Measurements from ENCODE around the gene PRPS2. TPM values are rescaled to one million over a fixed set of nuclear protein-coding genes. Genes with fewer than 3 reads are reported as not detected.

PRPS2 gene
- total and polyA plus RNA-seq, 2 of the 8 experiments (the other 6 are each of a cell fraction or from before 2014, with no cell fraction given) = 11.8 to 31.4 TPM

DNA sequence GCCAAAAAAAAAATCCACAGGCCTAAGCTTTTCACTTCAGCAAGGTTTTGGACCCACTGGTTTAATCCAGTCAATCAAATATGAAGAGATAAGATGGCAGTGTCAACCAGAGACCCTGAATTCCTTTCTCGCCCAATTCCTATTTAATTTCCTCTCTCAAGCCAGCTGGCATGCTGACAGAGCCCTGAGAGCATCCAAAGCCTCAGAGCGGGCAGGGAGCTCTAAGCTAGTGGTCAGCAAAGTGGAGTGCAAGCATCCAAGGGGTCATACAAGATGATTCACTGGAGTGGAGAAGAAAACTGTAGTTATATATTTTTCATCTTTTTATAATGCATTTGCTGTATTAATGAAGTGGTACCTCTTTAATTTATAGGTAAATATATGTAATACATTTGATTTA is 37.8 kb upstream of the PRPS2 start:
- no peak overlapping the region for H3K27ac ChIP-seq (ENCODE audit: low read depth, low read length)
- H4K91ac ChIP-seq (replicated peaks; ENCODE audit: insufficient read length, low read length) = no peak overlapping the region
- no peak overlapping the region for H2AK5ac ChIP-seq (ENCODE audit: low read depth, low read length)
- no peak overlapping the region for H3K23ac ChIP-seq (ENCODE audit: insufficient read length)
- no peak overlapping the region for H3K56ac ChIP-seq (replicated peaks; ENCODE audit: insufficient read length, low read depth, low read length)
- H2BK20ac ChIP-seq (ENCODE audit: low read length) = no peak overlapping the region
- H2BK120ac ChIP-seq (replicated peaks; ENCODE audit: low read depth, low read length) = no peak overlapping the region
- no peaks in the 10 kb centered on the region for H3K23me2 ChIP-seq (ENCODE audit: low read depth, low read length)
- no peaks in the 10 kb centered on the region for H3K9me3 ChIP-seq (ENCODE audit: insufficient read depth in 2 of 2, low read depth in 1 of 2, low read length in 1 of 2)
- FAIRE-seq (no peak), DNase-seq (ENCODE audit: low read depth in 1 of 2, low spot score in 2 of 2) (no peak)
- no peaks in the 10 kb centered on the region for H3K4me1 ChIP-seq (replicated peaks in 1 of 4; ENCODE audit: control insufficient read depth in 3 of 4, insufficient read depth in 4 of 4, low read length in 3 of 4)
- CTCF ChIA-PET (ENCODE audit: partially characterized antibody) = interaction anchor here (3.4 kb wide), 1 partner anchor 17 kb away, joined by 21 read pairs; no protein-coding TSS in a partner anchor
- no peaks in the 10 kb centered on the region for H3K36me3 ChIP-seq (ENCODE audit: control insufficient read depth in 2 of 4, insufficient read depth in 4 of 4, low read length in 3 of 4)
- H2BK5ac ChIP-seq (ENCODE audit: low read depth, low read length) = no peak overlapping the region
- H4K8ac ChIP-seq (ENCODE audit: extremely low read depth, insufficient read depth, low read length) = no peak overlapping the region
- POLR2A ChIA-PET (ENCODE audit: partially characterized antibody) = no interaction called here
- H3K4me3 ChIP-seq (ENCODE audit: extremely low read depth in 1 of 4, insufficient read depth in 2 of 4, low read depth in 3 of 4, low read length in 4 of 4) = no peak overlapping the region
- H3K27me3 ChIP-seq (replicated peaks in 1 of 4; ENCODE audit: control insufficient read depth in 3 of 4, extremely low read depth in 1 of 4, insufficient read depth in 3 of 4, low read length in 3 of 4) = no peaks in the 10 kb centered on the region
- no peak overlapping the region for H3K4me2 ChIP-seq (ENCODE audit: insufficient read depth in 1 of 2, low read depth in 2 of 2, low read length in 2 of 2)
- no peaks in the 10 kb centered on the region for H4K20me1 ChIP-seq (replicated peaks in 1 of 2; ENCODE audit: control insufficient read depth in 1 of 2, insufficient read depth in 2 of 2, low read length in 2 of 2)
- no peak overlapping the region for H3K4ac ChIP-seq (replicated peaks; ENCODE audit: insufficient read length, low read depth, low read length)
- H3K9ac ChIP-seq (replicated peaks in 1 of 4; ENCODE audit: extremely low read depth in 1 of 4, low read depth in 3 of 4, low read length in 3 of 4) = no peak overlapping the region
- no peaks in the 10 kb centered on the region for H3K79me1 ChIP-seq (ENCODE audit: low read depth, low read length)
- H3K18ac ChIP-seq (ENCODE audit: extremely low read depth, low read length) = no peak overlapping the region
- no peak overlapping the region for H4K5ac ChIP-seq (ENCODE audit: insufficient read length, low read depth, low read length)
- H3K79me2 ChIP-seq (ENCODE audit: control insufficient read depth in 1 of 2, insufficient read depth in 2 of 2, low read length in 2 of 2) = no peaks in the 10 kb centered on the region
- 94% methylated on average over 2 of the region's 2 CpGs; no CpG with 5 or more reads in 1 of the 2 experiments for WGBS, 2 experiments (ENCODE audit: extremely low coverage in 1 of 2, insufficient coverage in 1 of 2, insufficient read length in 1 of 2, insufficient replicate concordance in 2 of 2, low coverage in 1 of 2, low lambda C conversion rate in 2 of 2, missing lambda C conversion rate in 1 of 2)
- H2BK12ac ChIP-seq (ENCODE audit: low read depth, low read length) = no peak overlapping the region
- no peak overlapping the region for H3K14ac ChIP-seq (ENCODE audit: insufficient read length)
- no peak overlapping the region for H2BK15ac ChIP-seq (ENCODE audit: low read length)
- H2AFZ ChIP-seq (ENCODE audit: low read length) = no peak overlapping the region
- TF ChIP-seq, protein P1, sequence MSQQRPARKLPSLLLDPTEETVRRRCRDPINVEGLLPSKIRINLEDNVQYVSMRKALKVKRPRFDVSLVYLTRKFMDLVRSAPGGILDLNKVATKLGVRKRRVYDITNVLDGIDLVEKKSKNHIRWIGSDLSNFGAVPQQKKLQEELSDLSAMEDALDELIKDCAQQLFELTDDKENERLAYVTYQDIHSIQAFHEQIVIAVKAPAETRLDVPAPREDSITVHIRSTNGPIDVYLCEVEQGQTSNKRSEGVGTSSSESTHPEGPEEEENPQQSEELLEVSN (IDR thresholded peaks at IDR 0.05) = no peak
- TF ChIP-seq, protein P2, sequence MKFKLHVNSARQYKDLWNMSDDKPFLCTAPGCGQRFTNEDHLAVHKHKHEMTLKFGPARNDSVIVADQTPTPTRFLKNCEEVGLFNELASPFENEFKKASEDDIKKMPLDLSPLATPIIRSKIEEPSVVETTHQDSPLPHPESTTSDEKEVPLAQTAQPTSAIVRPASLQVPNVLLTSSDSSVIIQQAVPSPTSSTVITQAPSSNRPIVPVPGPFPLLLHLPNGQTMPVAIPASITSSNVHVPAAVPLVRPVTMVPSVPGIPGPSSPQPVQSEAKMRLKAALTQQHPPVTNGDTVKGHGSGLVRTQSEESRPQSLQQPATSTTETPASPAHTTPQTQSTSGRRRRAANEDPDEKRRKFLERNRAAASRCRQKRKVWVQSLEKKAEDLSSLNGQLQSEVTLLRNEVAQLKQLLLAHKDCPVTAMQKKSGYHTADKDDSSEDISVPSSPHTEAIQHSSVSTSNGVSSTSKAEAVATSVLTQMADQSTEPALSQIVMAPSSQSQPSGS (IDR thresholded peaks at IDR 0.05; ENCODE audit: low read length) = no peak
- no peak for TF ChIP-seq RAD21 (IDR thresholded peaks at IDR 0.05 in 1 of 2, conservative IDR thresholded peaks at IDR 0.05 in 1 of 2; ENCODE audit: low read depth in 2 of 2, low read length in 2 of 2)
- TF ChIP-seq NRF1 (IDR thresholded peaks at IDR 0.05; ENCODE audit: low read depth, low read length) = no peak
- no peak for TF ChIP-seq ASH2L (IDR thresholded peaks at IDR 0.05; ENCODE audit: low read length)
- no peak for TF ChIP-seq CREB1 (IDR thresholded peaks at IDR 0.05)
- no peak for TF ChIP-seq NANOG (IDR thresholded peaks at IDR 0.05; ENCODE audit: insufficient read depth, low read depth, low read length, poor library complexity, severe bottlenecking)
- TF ChIP-seq JUN (IDR thresholded peaks at IDR 0.05; ENCODE audit: low read depth, low read length) = no peak
- TF ChIP-seq TAF7 (optimal IDR thresholded peaks at IDR 0.05; ENCODE audit: borderline replicate concordance, low read depth, low read length) = no peak
- TF ChIP-seq, protein P3, sequence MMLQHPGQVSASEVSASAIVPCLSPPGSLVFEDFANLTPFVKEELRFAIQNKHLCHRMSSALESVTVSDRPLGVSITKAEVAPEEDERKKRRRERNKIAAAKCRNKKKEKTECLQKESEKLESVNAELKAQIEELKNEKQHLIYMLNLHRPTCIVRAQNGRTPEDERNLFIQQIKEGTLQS (IDR thresholded peaks at IDR 0.05; ENCODE audit: insufficient read depth, low read depth, low read length) = no peak
- no peak for TF ChIP-seq HDAC2 (IDR thresholded peaks at IDR 0.05; ENCODE audit: borderline replicate concordance in 1 of 2, low read depth in 2 of 2, low read length in 2 of 2)
